GM21423 (cell line): ENCODE results near the gene MAN1B1.

Experiments
- ATAC-seq: cut with Tn5 transposase; IDR thresholded peaks from one replicate; pipeline ENCODE4 v1.9.1; 2021; ENCODE audit warnings: mild to moderate bottlenecking, moderate library complexity; ENCODE audit not compliant: unreplicated experiment

MAN1B1 gene

GRCh38 chr9:137141976-137142936, 55.5 kb downstream of the MAN1B1 start:
- no peak for ATAC-seq

- no peak for ATAC-seq
Measured at GRCh38 chr9:137143459-137143858, 56.7 kb downstream of the MAN1B1 start.

GRCh38 chr9:137145731-137146526, 59.1 kb downstream of the MAN1B1 start:
- no peak for ATAC-seq

- ATAC-seq = no peak
Measured at GRCh38 chr9:137146527-137146918, 59.7 kb downstream of the MAN1B1 start.

GRCh38 chr9:137147091-137147792, 60.5 kb downstream of the MAN1B1 start:
- ATAC-seq = no peak

- ATAC-seq = no peak
Measured at GRCh38 chr9:137147793-137148160, 61.0 kb downstream of the MAN1B1 start.

GRCh38 chr9:137148242-137148641, 61.5 kb downstream of the MAN1B1 start:
- ATAC-seq = no peak

GRCh38 chr9:137148661-137149060, 61.9 kb downstream of the MAN1B1 start:
- ATAC-seq = no peak

GRCh38 chr9:137149363-137149762, 62.6 kb downstream of the MAN1B1 start:
- no peak for ATAC-seq

- peak; percentile 12 for ATAC-seq
Measured at GRCh38 chr9:137149942-137150616, 63.3 kb downstream of the MAN1B1 start.

GRCh38 chr9:137150617-137151457, 64.1 kb downstream of the MAN1B1 start:
- peak; percentile 46 for ATAC-seq

- no peak for ATAC-seq
Measured at GRCh38 chr9:137152844-137153405, 66.1 kb downstream of the MAN1B1 start.

- ATAC-seq = no peak
Measured at GRCh38 chr9:137156567-137157375, 70.0 kb downstream of the MAN1B1 start.

GRCh38 chr9:137157618-137158415, 71.0 kb downstream of the MAN1B1 start:
- ATAC-seq = no peak

- ATAC-seq = no peak
Measured at GRCh38 chr9:137158625-137159024, 71.8 kb downstream of the MAN1B1 start.
